GM04504 (cell line): Measurements from ENCODE around the gene GPR150.
"Not testable (repeated sequence)": the region's sequence is repeated elsewhere in the genome, so short reads cannot be mapped to it uniquely, and the experiment has no call there.

Experiments
- DNase-seq: peaks from one replicate; pipeline ENCODE4 v3.0.0-alpha.2; 2012; ENCODE audit warnings: low read depth

GPR150 gene

DNA sequence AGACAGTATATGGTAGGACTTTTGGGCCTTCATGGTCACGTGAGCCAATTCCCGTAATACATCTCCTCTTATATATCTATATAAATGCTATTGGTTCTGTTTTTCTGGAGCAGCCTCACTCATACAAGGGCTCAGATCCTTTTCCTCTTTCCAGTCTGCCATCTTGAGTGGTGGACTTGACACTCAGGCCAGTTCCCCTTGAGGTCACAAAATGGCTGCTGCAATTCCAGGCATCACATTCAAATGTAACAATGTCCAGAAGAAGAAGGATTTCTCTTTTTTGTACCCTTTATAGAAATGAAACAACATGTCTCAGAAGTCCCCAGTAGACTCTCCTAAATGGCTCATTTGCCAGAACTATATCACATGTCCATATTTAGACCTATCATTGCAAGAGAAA is 4.5 kb downstream of the GPR150 start:
- no peak for DNase-seq

- no peak for DNase-seq
Measured at GRCh38 chr5:95626701-95627100, 6.8 kb downstream of the GPR150 start.

DNA sequence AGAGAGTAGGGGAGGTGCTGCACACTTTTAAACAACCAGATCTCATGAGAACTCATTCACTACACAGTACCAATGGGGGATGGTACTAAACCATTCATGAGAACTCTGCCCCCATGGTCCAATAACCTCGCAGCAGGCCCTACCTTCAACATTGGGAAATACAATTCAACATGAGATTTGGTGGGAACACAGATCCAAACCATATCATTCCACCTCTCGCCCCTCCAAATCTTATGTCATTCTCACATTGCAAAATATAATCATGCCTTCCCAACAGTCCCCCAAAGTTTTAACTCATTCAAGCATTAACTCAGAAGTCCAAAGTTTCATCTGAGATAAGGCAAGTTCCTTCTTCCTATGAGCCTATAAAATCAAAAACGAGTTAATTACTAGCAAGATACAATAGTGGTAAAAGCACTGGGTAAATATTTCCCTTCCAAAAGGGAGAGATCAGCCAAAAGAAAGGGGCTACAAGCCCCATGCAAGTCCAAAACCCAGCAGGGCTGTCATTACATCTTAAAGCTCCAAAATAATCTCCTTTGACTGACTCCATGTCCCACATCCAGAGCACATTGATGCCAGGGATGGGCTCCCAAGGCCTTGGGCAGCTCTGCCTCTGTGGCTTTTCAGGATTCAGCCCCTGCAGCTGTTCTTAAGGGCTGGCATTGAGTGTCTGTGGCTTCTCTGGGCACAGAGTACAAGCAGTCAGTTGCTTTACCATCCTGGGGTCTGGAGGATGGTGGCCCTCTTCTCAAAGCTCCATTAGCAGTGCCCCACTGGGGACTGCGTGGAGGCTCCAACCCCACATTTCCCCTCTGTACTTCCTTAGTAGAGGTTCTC is 8.3 kb downstream of the GPR150 start:
- no peak for DNase-seq

- DNase-seq: no peak
Measured at GRCh38 chr5:95628933-95629332, 9.0 kb downstream of the GPR150 start.

DNA sequence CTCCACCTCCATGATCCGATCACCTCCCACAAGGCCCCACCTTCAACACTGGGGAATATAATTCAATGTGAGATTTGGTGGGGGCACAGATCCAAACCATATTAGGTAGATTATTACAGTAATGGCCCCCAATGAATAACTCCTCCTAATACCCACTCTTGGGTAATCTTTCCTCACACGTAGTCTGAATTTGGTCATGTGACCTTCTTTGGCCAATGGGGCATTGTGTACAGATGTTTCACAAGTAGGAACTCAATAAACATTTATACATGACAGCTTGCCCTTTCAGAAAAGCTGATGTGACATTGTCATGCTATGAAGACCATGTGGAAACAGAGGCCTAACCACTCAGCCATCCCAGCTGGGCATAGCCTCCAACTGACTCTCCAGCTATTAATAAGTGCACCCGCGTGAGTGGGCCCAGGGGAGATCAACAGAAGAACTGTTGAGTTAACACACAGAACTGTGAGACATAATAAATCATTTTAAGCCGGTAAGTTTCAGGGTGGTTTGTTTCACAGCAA is 10.6 kb downstream of the GPR150 start:
- no peak for DNase-seq

DNA sequence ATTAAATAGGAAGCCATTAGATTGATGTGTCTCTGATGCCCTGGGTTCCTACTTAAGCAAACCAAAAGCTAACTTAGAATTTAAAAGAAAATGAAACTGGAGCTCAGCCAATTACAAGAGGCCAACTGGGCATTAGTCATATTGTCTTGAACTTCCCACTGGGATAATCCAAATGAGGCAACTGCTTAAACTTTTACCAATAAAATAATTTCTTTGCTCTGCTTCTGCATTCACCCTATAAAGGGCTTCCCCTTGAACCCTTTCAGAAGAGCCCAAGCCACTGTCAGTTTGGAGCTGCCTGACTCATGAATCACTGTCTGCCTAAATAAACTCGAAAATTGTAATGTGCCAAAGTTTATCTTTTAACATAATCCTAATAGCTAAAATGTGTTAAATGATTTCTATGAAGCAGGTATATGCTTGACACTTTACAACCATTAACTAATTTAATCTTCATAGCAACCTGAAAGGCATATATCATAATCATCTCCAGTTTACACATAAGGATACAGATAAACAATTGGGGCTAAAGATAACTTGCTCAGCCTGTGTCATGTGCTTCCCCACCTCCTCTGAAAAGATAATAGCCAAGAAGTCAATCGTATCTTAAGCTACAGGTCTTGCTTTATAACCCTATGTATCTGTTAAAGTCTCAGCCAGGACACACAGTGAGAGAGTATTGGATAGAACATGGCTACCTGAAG is 11.5 kb downstream of the GPR150 start:
- DNase-seq: peak; percentile 52

DNA sequence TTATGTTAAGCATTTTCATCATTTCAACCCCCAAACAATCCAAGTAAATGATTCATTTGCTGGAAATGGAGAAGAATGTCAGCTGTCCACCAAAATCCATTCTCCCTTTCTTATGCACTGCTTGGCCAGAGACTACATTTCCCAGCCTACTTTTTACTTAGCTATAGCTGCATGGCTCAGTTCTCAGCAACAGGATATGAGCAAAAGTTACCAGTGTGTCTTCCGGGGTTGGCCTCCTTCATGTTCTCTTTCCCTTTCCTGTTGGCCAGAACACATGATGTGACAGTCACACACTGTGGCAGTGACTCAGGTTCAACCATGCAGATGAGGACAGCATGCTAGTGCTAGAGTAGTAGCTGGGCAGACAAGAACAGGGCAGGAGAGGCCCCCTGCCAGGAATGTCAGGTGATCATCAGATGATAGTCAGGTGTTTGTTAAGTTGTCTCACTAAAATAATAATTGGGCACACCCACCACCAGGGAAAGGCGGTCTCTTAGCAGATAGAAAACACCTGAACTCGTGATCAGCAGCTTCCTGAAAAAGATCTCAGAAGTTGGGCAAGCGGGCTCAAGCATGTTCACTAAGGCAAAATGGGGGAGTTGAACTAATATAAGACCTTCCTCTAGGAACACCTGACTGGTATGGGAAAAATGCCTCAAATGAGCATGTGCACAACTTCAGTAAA is 12.2 kb downstream of the GPR150 start:
- DNase-seq: peak; percentile 19

- DNase-seq: not testable (repeated sequence)
Measured at GRCh38 chr5:95632942-95633341, 13.1 kb downstream of the GPR150 start.

GRCh38 chr5:95633671-95634070 is 13.8 kb downstream of the GPR150 start:
- no peak for DNase-seq

DNA sequence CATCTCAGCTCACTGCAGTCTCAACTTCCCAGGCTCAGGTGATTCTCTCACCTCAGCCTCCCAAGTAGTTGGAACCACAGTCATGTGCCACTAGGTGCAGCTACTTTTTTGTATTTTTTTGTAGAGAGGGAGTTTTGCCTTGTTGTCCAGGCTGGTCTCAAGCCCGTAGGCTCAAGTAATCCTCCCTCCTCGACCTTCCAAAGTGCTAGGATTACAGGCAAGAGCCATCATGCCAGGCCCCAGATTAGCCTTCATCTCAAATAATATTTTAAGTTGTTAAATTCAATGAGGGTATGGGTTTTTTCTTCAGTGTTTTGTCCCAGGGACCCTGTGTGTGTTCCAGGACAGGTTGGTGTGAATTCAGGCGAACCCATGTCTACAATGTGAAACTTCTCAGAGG is 14.2 kb downstream of the GPR150 start:
- DNase-seq: no peak

DNA sequence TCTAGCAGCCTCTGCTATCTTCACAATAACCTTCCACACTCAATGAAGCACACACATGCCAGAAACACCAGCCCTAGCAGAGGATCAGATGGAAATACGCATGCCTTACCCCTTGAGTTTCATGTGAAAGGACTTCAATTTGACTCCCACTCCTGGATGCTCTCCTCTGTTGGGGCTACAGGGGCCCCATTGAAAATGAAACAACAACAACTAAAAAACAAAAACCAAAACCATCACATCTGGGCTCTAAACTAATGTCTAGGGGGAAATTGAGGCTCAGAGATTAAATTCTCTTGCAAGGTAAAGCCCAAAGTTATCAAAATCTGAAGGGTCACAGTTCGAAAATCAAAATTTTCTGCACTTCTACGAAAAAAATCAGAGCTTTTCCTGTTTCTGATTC is 18.7 kb downstream of the GPR150 start:
- DNase-seq: no peak

DNA sequence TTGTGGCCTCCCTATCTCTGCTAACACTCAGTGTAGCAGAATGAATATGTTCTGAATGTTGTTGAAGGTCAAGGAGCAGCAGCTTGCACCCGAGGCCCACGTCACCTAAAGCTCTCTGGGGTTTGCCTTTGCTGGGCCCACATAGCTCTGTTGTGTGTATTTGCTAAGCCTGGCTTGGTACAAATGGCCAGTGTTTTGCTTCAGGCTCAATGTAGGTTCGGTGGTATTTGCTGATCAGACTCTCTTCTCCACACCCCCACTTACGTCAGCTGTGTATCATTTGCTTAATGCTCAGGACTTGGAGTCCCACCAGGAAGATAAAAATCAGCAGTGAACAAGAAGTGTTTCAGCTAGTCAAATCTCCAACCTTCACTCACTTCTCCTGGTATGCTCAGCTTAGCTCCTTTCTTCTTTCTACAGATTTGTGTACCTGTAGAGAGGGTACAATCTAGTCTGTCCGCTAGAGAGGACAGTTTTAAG is 21.9 kb downstream of the GPR150 start:
- peak; percentile 24 for DNase-seq

DNA sequence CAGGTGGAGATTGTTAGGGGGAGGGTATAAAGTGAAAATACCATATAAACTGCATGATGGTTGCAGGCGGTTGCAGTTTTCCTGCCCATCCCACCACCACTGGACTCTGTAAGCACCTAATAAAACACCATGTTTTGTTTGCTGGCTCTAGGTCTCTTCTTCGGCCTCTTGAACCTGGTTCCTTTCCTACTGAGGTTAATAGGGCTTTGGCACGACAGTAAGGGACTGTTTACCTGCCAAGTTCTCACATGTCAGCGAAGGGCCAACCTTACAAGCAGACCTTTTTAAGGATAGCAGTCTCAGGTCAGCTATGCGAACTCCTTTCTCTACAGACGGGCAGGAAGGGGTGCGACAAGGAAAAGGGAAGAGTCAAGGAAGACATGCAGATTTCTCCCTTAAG is 23.3 kb downstream of the GPR150 start:
- no peak for DNase-seq

- DNase-seq: peak; percentile 26
Measured at GRCh38 chr5:95644351-95645042, 24.6 kb downstream of the GPR150 start.

- not testable (repeated sequence) for DNase-seq
Measured at GRCh38 chr5:95646226-95646568, 26.3 kb downstream of the GPR150 start.

DNA sequence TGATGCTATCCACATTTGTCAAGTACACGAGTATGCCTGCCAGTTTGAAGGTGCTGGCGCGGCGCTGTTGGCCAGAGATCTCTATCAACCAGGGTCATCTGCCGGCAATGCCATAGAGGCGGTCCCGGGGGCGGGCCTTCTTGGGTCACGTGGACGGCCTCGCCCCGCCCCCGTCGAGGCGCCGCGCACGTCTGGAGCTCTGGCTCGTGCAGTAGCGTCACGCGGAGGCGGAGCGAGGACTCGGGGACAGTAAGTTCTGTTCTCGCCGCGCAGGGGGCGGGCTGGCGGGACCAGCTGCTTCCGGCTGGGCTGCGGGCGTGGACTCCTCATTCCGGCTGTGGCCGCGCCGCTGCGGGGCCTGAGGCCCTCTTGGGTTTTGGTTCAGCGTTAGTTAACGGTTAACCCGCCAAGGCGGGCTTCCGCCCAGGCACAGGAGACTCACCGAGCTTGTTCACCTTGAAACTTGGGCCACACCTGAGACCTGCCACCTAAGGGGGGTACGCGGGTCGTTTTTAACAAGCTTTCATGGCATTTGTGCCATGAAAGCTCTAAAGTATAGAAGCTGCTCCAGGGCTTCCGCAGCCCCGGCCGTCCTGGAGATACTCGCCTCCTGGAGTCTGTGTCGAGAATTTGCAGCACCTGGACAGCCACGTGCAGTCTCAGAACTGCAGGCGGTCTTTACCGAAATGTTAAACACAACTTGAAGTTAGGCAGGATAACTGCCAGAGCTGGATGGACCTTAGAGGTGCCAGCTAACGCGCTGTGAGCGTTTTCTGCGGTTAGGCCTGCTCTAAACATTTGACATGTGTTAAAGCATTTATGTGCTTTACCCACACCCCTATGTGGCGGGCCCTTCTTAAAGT is 26.9 kb downstream of the GPR150 start, which contains the start of gene RFESD:
Gene RFESD (plus strand): TSS at position 209 of the 863 bp plus-strand sequence. CDS start 5,495 bp downstream, outside the sequence.
- DNase-seq: peak; percentile 90

GRCh38 chr5:95647886-95648860 is 28.3 kb downstream of the GPR150 start:
- DNase-seq: no peak

DNA sequence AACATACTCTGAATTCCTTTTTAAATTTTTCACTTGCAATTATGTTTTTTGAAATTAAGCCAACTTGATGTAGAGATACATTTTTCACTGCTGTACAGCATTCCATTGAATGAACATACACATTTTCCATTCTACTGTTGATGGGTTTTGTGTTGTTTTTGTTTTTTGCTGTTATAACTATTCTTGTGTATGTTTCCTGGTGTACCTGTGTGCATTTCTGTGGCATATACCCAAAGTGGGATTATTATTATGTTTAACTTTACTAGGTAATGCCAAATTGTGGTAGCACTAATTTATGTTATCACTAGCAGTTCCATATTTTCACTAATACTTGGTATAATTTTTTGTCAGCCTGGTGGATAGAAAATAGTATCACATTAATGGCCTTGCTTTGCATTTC is 29.4 kb downstream of the GPR150 start:
- DNase-seq: no peak

- no peak for DNase-seq
Measured at GRCh38 chr5:95649842-95650620, 30.1 kb downstream of the GPR150 start.
